GM18517 (cell line): ENCODE results near the gene NR2E1.

Source experiments
- ATAC-seq: cut with Tn5 transposase; IDR thresholded peaks from one replicate; pipeline ENCODE4 v1.9.1; 2021; ENCODE audit warnings: mild to moderate bottlenecking, moderate library complexity; ENCODE audit not compliant: unreplicated experiment

The NR2E1 gene

GRCh38 chr6:108152446-108152845 is 13.4 kb upstream of the NR2E1 start:
- ATAC-seq: no peak

GRCh38 chr6:108156180-108156937 is 9.5 kb upstream of the NR2E1 start:
- ATAC-seq: no peak

- ATAC-seq: no peak
Observed at GRCh38 chr6:108156938-108157233, 8.9 kb upstream of the NR2E1 start.

GRCh38 chr6:108157234-108157980 is 8.4 kb upstream of the NR2E1 start:
- no peak for ATAC-seq

GRCh38 chr6:108157981-108158525 is 7.8 kb upstream of the NR2E1 start:
- no peak for ATAC-seq

GRCh38 chr6:108159981-108160380 is 5.8 kb upstream of the NR2E1 start:
- no peak for ATAC-seq

GRCh38 chr6:108161724-108162282 is 4.0 kb upstream of the NR2E1 start:
- no peak for ATAC-seq

- ATAC-seq: no peak
Observed at GRCh38 chr6:108163267-108163643, 2.6 kb upstream of the NR2E1 start.

GRCh38 chr6:108163644-108164542 is 1.9 kb upstream of the NR2E1 start:
- no peak for ATAC-seq

GRCh38 chr6:108164543-108164814 is 1.3 kb upstream of the NR2E1 start:
- ATAC-seq: no peak

GRCh38 chr6:108164815-108165706 is 761 bp upstream of the NR2E1 start:
- no peak for ATAC-seq

- no peak for ATAC-seq
Observed at GRCh38 chr6:108166664-108167448, 1.0 kb downstream of the NR2E1 start.

- ATAC-seq: no peak
Observed at GRCh38 chr6:108167449-108168089, 1.7 kb downstream of the NR2E1 start.

GRCh38 chr6:108168090-108168463 is 2.3 kb downstream of the NR2E1 start:
- ATAC-seq: no peak

- ATAC-seq: no peak
Observed at GRCh38 chr6:108168501-108169463, 3.0 kb downstream of the NR2E1 start.

GRCh38 chr6:108169464-108170331 is 3.9 kb downstream of the NR2E1 start:
- no peak for ATAC-seq
